Effector CD4-positive, alpha-beta T cell (primary cell): ENCODE data around the gene MYL10.
"Not testable (repeated sequence)": the region's sequence is repeated elsewhere in the genome, so short reads cannot be mapped to it uniquely, and the experiment has no call there.

ENCODE experiments used
- DNase-seq: peaks from one replicate; pipeline ENCODE4 v3.0.0-alpha.2; 2020

MYL10 gene

DNA sequence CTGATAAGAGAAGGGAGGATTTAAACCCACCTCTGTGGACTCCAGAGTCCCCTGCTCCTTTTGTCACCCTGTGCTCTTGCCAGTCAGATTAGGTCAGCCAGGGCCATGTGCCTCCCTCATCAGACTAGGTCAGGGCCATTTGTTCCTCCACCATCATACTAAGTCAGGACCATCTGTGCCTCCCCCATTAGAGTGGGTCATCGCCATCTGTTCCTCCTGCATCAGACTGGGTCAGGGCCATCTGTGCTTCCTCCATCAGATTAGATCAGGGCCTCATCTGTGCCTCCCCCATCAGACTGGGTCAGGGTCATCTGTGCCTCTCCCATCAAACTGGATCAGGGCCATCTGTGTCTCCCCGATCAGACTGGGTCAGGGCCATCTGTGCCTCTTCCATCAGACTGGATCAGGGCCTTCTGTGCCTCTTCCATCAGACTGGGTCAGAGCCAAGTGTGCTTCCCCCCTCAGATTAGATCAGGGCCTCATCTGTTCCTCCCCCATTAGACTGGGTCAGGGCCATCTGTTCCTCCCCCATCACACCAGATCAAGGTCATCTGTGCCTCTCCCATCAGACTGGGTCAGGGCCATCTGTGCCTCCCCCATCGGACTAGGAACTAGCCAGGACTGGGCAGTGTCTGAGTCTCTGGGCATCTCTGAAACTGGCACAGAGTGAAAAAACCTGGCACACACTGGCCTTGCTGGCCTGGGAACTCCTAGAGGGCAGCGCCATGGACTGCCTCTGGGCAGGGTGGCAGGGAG is 11.5 kb downstream of the MYL10 start:
- no peak for DNase-seq

DNA sequence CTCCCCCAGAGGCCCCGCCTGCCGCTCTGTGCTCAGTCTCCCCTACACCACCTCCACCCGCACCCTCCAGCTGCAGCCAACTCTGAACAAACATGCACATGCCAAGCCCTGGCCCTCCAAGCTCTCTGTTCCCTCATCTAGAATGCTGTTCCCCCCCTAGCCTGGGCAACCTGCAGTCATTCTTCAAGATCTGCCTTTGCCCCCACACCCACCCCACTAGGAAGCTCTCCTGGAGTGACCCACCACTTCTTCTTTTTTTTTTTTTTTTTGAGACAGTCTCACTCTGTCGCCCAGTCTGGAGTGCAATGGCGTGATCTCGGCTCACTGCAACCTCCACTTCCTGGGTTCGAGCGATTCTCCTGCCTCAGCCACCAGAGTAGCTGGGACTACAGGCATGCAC is 13.7 kb downstream of the MYL10 start:
- DNase-seq: no peak

- DNase-seq: no peak
These were observed 14.2 kb downstream of the MYL10 start for GRCh38 chr7:101614939-101615302.

DNA sequence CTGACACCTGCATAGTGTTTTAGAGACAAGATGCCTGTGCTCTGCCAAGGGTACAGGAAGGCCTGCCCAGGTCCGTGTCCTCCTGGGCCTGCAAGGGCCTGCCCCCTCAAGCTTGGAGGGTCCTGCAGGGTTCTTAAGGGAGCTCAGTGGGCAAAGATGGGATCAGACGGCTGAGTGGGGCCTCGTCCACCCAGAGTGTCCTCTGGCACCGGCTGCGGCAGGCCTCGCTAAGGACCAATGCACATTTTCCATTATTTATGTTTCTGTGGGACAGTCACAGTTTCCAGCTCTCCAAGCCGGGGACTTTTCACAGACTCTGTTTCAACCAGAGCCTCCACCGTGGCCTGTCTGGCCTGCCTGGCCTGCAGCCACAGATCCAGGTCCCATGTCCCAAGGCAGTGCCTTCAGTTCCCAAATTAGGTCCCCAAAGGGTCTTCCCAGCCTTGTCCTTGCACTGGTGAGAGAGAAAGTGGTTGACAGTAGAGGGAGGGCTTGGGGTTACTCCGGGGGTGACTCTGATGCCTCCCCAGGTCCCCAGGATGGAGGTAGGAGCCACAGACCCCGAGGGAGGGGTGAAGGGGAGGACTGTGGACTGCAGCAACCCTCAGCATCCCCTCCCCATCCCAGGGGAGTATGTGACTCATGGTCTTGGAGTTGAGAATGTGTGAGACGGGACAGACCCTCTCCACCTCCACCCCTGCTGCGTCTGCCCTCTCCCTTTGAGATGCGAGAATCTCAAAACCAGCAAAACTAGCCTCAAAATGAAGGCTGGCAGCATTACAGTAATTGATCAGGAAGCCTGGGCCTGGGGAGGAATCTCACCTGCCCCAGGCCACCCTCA is 14.8 kb downstream of the MYL10 start:
- no peak for DNase-seq

DNA sequence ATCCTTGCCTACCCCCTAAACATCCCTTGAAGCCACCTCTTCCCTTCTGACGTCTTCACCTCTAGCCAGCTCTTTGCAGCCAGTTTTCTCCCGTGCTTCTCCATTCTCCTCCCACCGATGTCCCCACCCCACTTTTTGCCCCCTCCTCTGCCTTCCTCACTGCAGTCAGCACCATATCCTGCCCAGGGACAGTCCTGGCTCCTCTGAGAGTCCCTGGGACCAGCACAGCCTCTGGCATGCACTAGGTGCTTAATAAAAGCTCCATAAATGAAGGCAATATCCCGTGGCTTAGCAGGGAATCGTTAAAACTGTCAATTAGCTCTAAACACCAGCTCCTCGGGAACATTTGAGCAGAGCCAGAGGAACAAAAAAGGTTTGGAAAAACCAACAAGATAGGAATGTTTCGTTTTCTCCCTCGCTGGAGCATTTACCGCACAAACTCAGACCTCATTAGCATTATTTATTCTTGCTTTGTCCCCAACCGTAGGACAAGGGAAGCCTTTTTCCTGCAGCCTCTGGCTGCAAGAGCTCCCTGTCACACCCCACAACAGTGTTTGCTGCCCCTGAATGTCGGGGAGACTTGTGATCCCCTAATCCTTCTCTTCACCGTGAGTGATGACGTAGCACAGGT is 16.1 kb downstream of the MYL10 start:
- DNase-seq: no peak

- DNase-seq: no peak
These were observed 20.1 kb downstream of the MYL10 start for GRCh38 chr7:101608772-101609713.

GRCh38 chr7:101606498-101606923 is 22.6 kb downstream of the MYL10 start:
- DNase-seq: no peak

GRCh38 chr7:101605611-101606497 is 23.2 kb downstream of the MYL10 start:
- DNase-seq: no peak

DNA sequence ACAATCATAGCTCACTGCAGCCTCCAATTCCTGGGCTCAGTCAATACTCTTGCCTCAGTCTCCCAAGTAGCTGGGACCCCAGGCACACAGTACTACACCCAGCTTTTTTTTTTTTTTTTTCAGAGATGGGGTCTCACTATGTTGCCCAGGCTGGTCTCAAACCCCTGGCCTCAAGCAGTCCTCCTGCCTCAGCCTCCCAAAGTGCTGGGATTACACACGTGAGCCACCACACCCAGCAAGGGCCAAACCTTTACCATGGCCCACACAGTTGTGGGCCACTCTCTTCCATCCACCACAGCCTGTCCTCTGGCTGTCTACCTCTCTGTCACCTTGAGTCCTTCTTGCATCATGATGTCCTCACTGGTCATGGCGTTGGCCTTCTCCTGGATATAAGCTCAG is 24.2 kb downstream of the MYL10 start:
- not testable (repeated sequence) for DNase-seq

DNA sequence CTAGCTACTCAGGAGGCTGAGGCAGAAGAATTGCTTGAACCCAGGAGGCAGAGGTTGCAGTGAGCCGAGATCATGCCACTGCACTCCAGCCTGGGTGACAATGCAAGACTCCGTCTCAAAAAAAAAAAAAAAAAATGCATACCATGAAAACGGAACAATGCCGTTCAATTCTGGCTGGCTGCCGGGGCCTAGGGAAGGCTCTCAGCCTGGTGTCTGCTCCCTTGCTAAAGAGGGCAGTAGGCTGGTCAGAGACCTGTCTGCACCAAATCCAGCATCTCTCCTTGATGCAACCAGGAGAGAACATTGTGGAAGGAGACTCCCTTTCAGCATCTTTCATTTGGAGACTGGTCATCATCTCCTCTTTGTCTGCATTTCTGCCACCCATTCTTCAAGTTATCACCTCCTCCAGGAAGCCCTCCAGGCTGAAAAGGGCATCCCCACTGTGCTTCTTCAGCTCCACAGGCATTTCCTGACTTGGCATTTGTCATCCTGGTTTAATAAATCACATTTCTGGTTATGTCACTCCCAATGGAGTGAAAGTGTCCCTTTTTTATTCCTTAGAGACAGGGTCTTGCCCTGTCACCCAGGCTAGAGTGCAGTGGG is 24.7 kb downstream of the MYL10 start:
- DNase-seq: no peak

- peak; percentile 54 for DNase-seq
These were observed 26.4 kb downstream of the MYL10 start for GRCh38 chr7:101602484-101603241.

- DNase-seq: no peak
These were observed 27.0 kb downstream of the MYL10 start for GRCh38 chr7:101602082-101602481.

GRCh38 chr7:101599787-101600186 is 29.3 kb downstream of the MYL10 start:
- DNase-seq: no peak

DNA sequence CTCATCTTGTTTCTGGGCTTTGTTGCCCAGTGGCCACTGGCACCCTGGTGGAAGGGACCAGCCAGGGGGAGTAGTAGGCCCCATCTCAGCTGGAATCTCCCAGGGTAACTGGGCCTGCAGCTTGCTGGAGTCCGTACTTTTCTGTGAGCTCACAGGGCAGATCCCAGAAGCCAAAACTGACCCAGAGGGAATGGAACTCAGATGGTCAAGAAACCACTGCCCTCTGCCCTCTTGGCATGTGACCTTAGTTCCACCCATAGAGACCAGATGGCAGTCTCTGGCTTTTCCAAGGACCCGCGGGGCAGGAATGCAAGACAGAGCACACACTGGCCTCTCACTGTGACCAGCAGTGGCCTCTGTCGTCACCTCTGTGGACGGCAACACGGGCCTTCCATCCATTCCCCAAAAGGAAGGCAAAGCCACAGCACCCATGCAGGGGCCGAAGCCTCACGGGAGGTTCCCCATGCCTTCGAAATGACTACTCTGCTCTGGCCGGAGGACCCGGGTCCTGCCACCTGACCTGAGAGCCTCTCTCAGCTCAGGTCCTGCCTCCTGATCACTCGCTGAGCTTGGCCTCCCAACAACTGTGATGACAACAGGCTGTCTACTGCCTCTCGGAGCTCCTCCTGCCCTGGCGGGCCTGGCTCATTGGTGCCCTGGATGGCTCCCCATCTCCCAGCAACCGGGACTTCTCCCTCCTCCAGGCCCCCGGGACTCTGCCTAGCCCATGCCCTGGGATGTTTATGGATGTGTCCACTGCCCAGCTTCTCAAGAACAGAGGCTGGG is 29.9 kb downstream of the MYL10 start:
- no peak for DNase-seq

GRCh38 chr7:101598422-101598985 is 30.6 kb downstream of the MYL10 start:
- no peak for DNase-seq

GRCh38 chr7:101597941-101598340 is 31.2 kb downstream of the MYL10 start:
- no peak for DNase-seq

GRCh38 chr7:101596898-101597297 is 32.2 kb downstream of the MYL10 start:
- no peak for DNase-seq

DNA sequence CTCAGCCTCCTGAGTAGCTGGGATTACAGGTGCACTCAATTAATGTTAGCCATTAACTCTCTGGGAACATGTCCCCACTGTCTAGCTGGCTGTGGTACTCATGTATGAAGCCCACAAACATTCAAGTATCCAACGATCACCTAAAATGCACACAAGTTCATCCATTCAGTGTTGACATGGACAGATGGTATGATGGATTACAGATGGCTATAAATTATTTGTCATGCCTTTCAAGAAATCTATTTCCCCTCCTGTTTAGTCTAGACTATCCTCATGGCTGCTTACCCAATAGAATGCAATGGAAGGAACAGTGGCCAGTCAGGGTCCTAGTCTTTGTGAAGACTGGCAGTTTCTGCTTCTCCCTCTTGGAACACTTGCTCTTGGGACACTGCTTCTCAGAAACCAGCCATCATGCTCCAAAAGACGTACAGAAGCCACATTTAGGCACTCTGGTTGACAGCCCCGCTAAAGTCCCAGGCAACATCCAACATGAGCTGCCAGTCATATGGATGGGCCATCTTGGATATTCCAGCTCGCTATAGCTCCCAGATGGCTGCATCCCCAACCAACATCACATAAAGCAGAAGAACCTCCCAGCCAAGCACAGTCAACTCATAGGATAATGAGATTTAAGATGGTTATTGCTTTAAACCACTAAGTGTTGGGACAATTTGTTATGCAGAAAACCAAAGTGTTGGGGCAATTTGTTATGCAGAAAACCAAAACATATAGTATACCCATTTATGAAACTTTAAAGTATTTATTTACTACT is 33.1 kb downstream of the MYL10 start:
- no peak for DNase-seq
